ENCODE results near the gene HPCAL1.

Gene HPCAL1

DNA sequence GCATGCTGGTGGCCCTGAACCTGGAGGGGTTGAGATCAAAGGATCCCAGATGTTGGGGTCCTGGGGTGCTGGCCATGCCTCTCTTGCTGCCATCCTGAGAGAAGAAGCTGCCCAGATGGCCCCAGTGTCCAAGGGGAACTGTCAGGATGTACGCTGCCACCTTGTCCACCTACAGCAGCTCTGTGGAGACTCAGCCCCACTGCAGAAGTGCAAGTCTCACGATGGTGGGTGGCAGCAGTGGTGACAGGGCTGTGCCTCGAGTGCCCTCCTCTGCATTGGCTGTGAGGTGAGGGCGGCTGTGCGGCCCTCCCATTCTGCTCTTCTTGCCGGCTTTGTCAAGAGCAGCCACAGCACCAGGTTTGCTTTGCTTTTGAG lies 120.7 kb downstream of the HPCAL1 start:
- H3K9me2 ChIP-seq (replicated peaks; ENCODE audit: control insufficient read depth, low read length) = no peaks in the 10 kb centered on the region
- no peaks in the 10 kb centered on the region for H3K4me1 ChIP-seq (ENCODE audit: control insufficient read depth, low read length)
- H3K79me2 ChIP-seq (ENCODE audit: control insufficient read depth, low read length) = no peaks in the 10 kb centered on the region
- no peak overlapping the region for H3K27ac ChIP-seq (ENCODE audit: low read depth, low read length)
- no peaks in the 10 kb centered on the region for H3K36me3 ChIP-seq (ENCODE audit: control insufficient read depth, low read length)
- no peaks in the 10 kb centered on the region for H3K27me3 ChIP-seq (ENCODE audit: control insufficient read depth, low read length)
- no peaks in the 10 kb centered on the region for H3F3A ChIP-seq (ENCODE audit: control insufficient read depth, insufficient read depth)
- no peak overlapping the region for H3K4me3 ChIP-seq (ENCODE audit: low read length)
- H4K20me1 ChIP-seq (ENCODE audit: control insufficient read depth, insufficient read depth, low read depth, low read length) = no peaks in the 10 kb centered on the region
- no peak overlapping the region for H3K4me2 ChIP-seq (ENCODE audit: low read length)
- H3K9me3 ChIP-seq (ENCODE audit: control insufficient read depth, insufficient read depth, low read length) = no peaks in the 10 kb centered on the region
- TF ChIP-seq EZH2phosphoT487 (IDR thresholded peaks at IDR 0.05; ENCODE audit: borderline replicate concordance, low read length) (no peak), CTCF (IDR thresholded peaks at IDR 0.05; ENCODE audit: low read depth, low read length, poor library complexity, severe bottlenecking) (no peak)

DNA sequence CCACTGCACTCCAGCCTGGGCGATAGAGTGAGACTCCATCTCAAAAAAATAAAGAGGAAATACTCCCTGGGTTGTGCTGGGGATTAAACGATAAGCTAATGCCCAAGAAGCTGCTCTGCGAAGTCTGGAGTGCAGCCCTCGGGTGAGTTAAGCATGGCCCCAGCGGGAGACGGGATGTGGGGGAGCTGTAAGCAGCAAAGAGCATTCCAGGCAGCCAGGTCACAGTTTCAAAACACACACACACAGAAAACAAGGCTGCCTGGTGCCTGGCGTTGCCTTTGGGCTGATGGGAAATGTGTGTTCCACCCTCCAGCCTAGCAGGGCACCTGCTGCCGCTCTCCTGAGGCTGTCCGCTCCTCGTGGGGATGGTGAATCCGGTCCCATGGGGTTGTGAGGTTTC lies 121.3 kb downstream of the HPCAL1 start:
- Histone ChIP-seq H3K4me1 (ENCODE audit: control insufficient read depth, low read length) (no peaks in the 10 kb centered on the region), H3K27ac (ENCODE audit: low read depth, low read length) (no peak overlapping the region)
- no peak for TF ChIP-seq CTCF (IDR thresholded peaks at IDR 0.05; ENCODE audit: low read depth, low read length, poor library complexity, severe bottlenecking)
- TF ChIP-seq EZH2phosphoT487 (IDR thresholded peaks at IDR 0.05; ENCODE audit: borderline replicate concordance, low read length) = no peak

DNA sequence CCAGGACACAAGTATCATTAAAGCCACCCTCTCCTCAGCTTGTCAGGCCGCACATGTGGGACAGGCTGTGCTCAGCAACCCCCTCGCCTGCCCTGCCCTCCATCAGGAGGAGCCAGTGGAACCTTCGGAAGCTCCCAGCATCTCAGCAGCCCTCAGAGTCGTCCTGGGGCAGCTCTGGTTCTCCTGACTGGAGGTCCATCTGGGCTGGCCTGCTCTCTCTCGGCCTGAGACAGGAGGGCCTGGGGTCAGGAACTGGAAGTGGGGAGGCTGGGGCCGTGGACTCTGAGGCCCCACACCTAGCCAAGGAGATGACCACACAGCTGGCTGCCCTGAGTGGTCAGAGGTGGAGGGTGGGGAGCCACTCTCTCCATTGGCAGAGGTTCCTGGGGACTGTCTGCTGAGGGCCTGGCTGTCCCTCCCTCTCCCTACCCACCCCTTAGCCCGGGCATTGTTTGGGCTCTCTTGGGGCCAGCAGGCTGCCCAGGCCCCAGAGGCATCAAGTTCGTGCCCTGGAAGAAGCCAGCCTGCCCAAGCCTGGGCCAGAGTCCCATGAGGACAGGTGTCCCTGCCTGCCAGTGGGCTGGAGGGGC lies 122.3 kb downstream of the HPCAL1 start:
- Histone ChIP-seq H3K27ac (ENCODE audit: low read depth, low read length) (no peak overlapping the region), H3K27me3 (ENCODE audit: control insufficient read depth, low read length) (no peaks in the 10 kb centered on the region), H3K9me3 (ENCODE audit: control insufficient read depth, insufficient read depth, low read length) (no peaks in the 10 kb centered on the region), H4K20me1 (ENCODE audit: control insufficient read depth, insufficient read depth, low read depth, low read length) (no peaks in the 10 kb centered on the region), H3K36me3 (ENCODE audit: control insufficient read depth, low read length) (no peaks in the 10 kb centered on the region), H3K4me3 (ENCODE audit: low read length) (no peak overlapping the region), H3K4me2 (ENCODE audit: low read length) (no peak overlapping the region), H3K79me2 (ENCODE audit: control insufficient read depth, low read length) (no peaks in the 10 kb centered on the region), H3F3A (ENCODE audit: control insufficient read depth, insufficient read depth) (no peaks in the 10 kb centered on the region), H3K9me2 (replicated peaks; ENCODE audit: control insufficient read depth, low read length) (no peaks in the 10 kb centered on the region), H3K4me1 (ENCODE audit: control insufficient read depth, low read length) (no peaks in the 10 kb centered on the region)
- TF ChIP-seq EZH2phosphoT487 (IDR thresholded peaks at IDR 0.05; ENCODE audit: borderline replicate concordance, low read length) (no peak), CTCF (IDR thresholded peaks at IDR 0.05; ENCODE audit: low read depth, low read length, poor library complexity, severe bottlenecking) (no peak)

More for the DNA sequence above, 121.3 kb downstream of the HPCAL1 start:
- no peaks in the 10 kb centered on the region for H3K9me3 ChIP-seq (ENCODE audit: control insufficient read depth, insufficient read depth, low read length)
- H3K36me3 ChIP-seq (ENCODE audit: control insufficient read depth, low read length) = no peaks in the 10 kb centered on the region
- H3K4me2 ChIP-seq (ENCODE audit: low read length) = no peak overlapping the region
- H3K4me3 ChIP-seq (ENCODE audit: low read length) = no peak overlapping the region
- H3F3A ChIP-seq (ENCODE audit: control insufficient read depth, insufficient read depth) = no peaks in the 10 kb centered on the region
- no peaks in the 10 kb centered on the region for H4K20me1 ChIP-seq (ENCODE audit: control insufficient read depth, insufficient read depth, low read depth, low read length)
- no peaks in the 10 kb centered on the region for H3K79me2 ChIP-seq (ENCODE audit: control insufficient read depth, low read length)
- no peaks in the 10 kb centered on the region for H3K9me2 ChIP-seq (replicated peaks; ENCODE audit: control insufficient read depth, low read length)
- H3K27me3 ChIP-seq (ENCODE audit: control insufficient read depth, low read length) = no peaks in the 10 kb centered on the region
